ENCODE results near the gene HOXA7.

Gene HOXA7

DNA sequence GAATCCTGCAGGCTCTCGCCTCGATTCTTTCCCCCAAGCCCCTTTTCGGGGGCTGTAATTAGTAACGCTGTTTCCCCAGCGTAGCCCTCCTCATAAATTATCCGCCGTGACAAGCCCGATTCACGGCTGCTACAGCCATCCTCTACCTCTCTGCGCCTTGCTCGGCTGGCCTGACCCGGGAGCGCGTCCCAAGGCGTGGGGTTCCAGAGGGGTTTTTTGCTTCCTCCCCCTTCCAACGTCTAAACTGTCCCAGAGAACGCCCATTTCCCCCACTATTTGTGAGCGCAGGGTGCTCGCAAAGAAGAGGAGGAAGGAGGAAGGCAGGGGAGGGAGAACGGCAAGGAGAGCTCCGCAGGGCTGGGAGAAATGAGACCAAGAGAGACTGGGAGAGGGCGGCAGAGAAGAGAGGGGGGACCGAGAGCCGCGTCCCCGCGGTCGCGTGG lies 13.9 kb downstream of the HOXA7 start:
- H3K4me2 ChIP-seq (ENCODE audit: low read length) = peak overlapping the region; percentile 75
- H3K36me3 ChIP-seq (ENCODE audit: control insufficient read depth, low read length) = no peaks in the 10 kb centered on the region
- no peaks in the 10 kb centered on the region for H4K20me1 ChIP-seq (ENCODE audit: control insufficient read depth, insufficient read depth, low read depth, low read length)
- TF ChIP-seq EZH2phosphoT487 (IDR thresholded peaks at IDR 0.05; ENCODE audit: borderline replicate concordance, low read length) = no peak
- TF ChIP-seq CTCF (IDR thresholded peaks at IDR 0.05; ENCODE audit: low read depth, low read length, poor library complexity, severe bottlenecking) = no peak
- H3K9me2 ChIP-seq (replicated peaks; ENCODE audit: control insufficient read depth, low read length) = no peaks in the 10 kb centered on the region
- H3K27ac ChIP-seq (ENCODE audit: low read depth, low read length) = no peak overlapping the region
- H3K79me2 ChIP-seq (ENCODE audit: control insufficient read depth, low read length) = no peaks in the 10 kb centered on the region
- no peaks in the 10 kb centered on the region for H3F3A ChIP-seq (ENCODE audit: control insufficient read depth, insufficient read depth)
- peak overlapping the region; percentile 70 for H3K4me3 ChIP-seq (ENCODE audit: low read length)
- peaks cover 38% of the 10 kb centered on the region for H3K27me3 ChIP-seq (ENCODE audit: control insufficient read depth, low read length)
- no peaks in the 10 kb centered on the region for H3K9me3 ChIP-seq (ENCODE audit: control insufficient read depth, insufficient read depth, low read length)
- H3K4me1 ChIP-seq (ENCODE audit: control insufficient read depth, low read length) = peaks cover 10% of the 10 kb centered on the region

- Histone ChIP-seq H3K4me3 (ENCODE audit: low read length) (peak overlapping the region; percentile 70), H3F3A (ENCODE audit: control insufficient read depth, insufficient read depth) (no peaks in the 10 kb centered on the region), H3K4me2 (ENCODE audit: low read length) (peak overlapping the region; percentile 75), H3K9me2 (replicated peaks; ENCODE audit: control insufficient read depth, low read length) (no peaks in the 10 kb centered on the region), H3K79me2 (ENCODE audit: control insufficient read depth, low read length) (no peaks in the 10 kb centered on the region), H3K27ac (ENCODE audit: low read depth, low read length) (no peak overlapping the region), H3K9me3 (ENCODE audit: control insufficient read depth, insufficient read depth, low read length) (no peaks in the 10 kb centered on the region), H3K27me3 (ENCODE audit: control insufficient read depth, low read length) (peaks cover 38% of the 10 kb centered on the region), H3K36me3 (ENCODE audit: control insufficient read depth, low read length) (no peaks in the 10 kb centered on the region), H3K4me1 (ENCODE audit: control insufficient read depth, low read length) (0 out of 2 replicates have a peak, but pooled peaks cover 5% of the 10 kb centered on the region), H4K20me1 (ENCODE audit: control insufficient read depth, insufficient read depth, low read depth, low read length) (no peaks in the 10 kb centered on the region)
- no peak for TF ChIP-seq CTCF (IDR thresholded peaks at IDR 0.05; ENCODE audit: low read depth, low read length, poor library complexity, severe bottlenecking)
- TF ChIP-seq EZH2phosphoT487 (IDR thresholded peaks at IDR 0.05; ENCODE audit: borderline replicate concordance, low read length) = no peak
Observed at GRCh38 chr7:27141923-27142579, 14.4 kb downstream of the HOXA7 start.

- TF ChIP-seq EZH2phosphoT487 (IDR thresholded peaks at IDR 0.05; ENCODE audit: borderline replicate concordance, low read length) (no peak), CTCF (IDR thresholded peaks at IDR 0.05; ENCODE audit: low read depth, low read length, poor library complexity, severe bottlenecking) (no peak)
- Histone ChIP-seq H3K4me2 (ENCODE audit: low read length) (no peak overlapping the region), H4K20me1 (ENCODE audit: control insufficient read depth, insufficient read depth, low read depth, low read length) (no peaks in the 10 kb centered on the region), H3K4me3 (ENCODE audit: low read length) (no peak overlapping the region), H3K27me3 (ENCODE audit: control insufficient read depth, low read length) (peaks cover 38% of the 10 kb centered on the region), H3K36me3 (ENCODE audit: control insufficient read depth, low read length) (no peaks in the 10 kb centered on the region), H3K9me2 (replicated peaks; ENCODE audit: control insufficient read depth, low read length) (no peaks in the 10 kb centered on the region), H3K4me1 (ENCODE audit: control insufficient read depth, low read length) (0 out of 2 replicates have a peak, but pooled peaks cover 5% of the 10 kb centered on the region), H3K9me3 (ENCODE audit: control insufficient read depth, insufficient read depth, low read length) (no peaks in the 10 kb centered on the region), H3K27ac (ENCODE audit: low read depth, low read length) (no peak overlapping the region), H3K79me2 (ENCODE audit: control insufficient read depth, low read length) (no peaks in the 10 kb centered on the region), H3F3A (ENCODE audit: control insufficient read depth, insufficient read depth) (no peaks in the 10 kb centered on the region)
Observed at GRCh38 chr7:27141137-27141922, 15.1 kb downstream of the HOXA7 start.
